ENCODE results near the gene TAX1BP1. TPM values are rescaled to one million over a fixed set of nuclear protein-coding genes. Genes with fewer than 3 reads are reported as not detected.
A peak's percentile ranks its signal among the peaks of the same experiment; 100 is the strongest.

The TAX1BP1 gene
- total RNA-seq, 1 donor: 112 TPM

- Histone ChIP-seq H3K36me3 (ENCODE audit: insufficient read depth, low read length) (no peaks in the 10 kb centered on the region), H3K27ac (ENCODE audit: low read depth, low read length) (no peak overlapping the region), H3K27me3 (ENCODE audit: insufficient read depth, low read length) (no peaks in the 10 kb centered on the region), H3K79me2 (ENCODE audit: insufficient read depth, low read length) (no peaks in the 10 kb centered on the region), H3K4me3 (ENCODE audit: insufficient read depth, low read length) (no peak overlapping the region), H2AFZ (ENCODE audit: low read length) (no peak overlapping the region), H3K4me2 (ENCODE audit: insufficient read depth, low read length) (no peak overlapping the region), H3K4me1 (ENCODE audit: insufficient read depth, low read length) (peaks cover 3% of the 10 kb centered on the region), H4K20me1 (ENCODE audit: insufficient read depth, low read length) (no peaks in the 10 kb centered on the region), H3K9me3 (ENCODE audit: low read depth, low read length) (no peaks in the 10 kb centered on the region)
- TF ChIP-seq, protein P1, sequence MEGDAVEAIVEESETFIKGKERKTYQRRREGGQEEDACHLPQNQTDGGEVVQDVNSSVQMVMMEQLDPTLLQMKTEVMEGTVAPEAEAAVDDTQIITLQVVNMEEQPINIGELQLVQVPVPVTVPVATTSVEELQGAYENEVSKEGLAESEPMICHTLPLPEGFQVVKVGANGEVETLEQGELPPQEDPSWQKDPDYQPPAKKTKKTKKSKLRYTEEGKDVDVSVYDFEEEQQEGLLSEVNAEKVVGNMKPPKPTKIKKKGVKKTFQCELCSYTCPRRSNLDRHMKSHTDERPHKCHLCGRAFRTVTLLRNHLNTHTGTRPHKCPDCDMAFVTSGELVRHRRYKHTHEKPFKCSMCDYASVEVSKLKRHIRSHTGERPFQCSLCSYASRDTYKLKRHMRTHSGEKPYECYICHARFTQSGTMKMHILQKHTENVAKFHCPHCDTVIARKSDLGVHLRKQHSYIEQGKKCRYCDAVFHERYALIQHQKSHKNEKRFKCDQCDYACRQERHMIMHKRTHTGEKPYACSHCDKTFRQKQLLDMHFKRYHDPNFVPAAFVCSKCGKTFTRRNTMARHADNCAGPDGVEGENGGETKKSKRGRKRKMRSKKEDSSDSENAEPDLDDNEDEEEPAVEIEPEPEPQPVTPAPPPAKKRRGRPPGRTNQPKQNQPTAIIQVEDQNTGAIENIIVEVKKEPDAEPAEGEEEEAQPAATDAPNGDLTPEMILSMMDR (IDR thresholded peaks at IDR 0.05; ENCODE audit: extremely low read depth, low read depth, low read length): no peak
- DNase-seq (ENCODE audit: insufficient read length, low spot score, missing footprints): no peak
Observed at GRCh38 chr7:27860800-27861199, 120.8 kb downstream of the TAX1BP1 start.

GRCh38 chr7:27861747-27862146 is 121.8 kb downstream of the TAX1BP1 start:
- H3K4me2 ChIP-seq (ENCODE audit: insufficient read depth, low read length): no peak overlapping the region
- no peaks in the 10 kb centered on the region for H3K79me2 ChIP-seq (ENCODE audit: insufficient read depth, low read length)
- H3K4me3 ChIP-seq (ENCODE audit: insufficient read depth, low read length): no peak overlapping the region
- no peaks in the 10 kb centered on the region for H3K27me3 ChIP-seq (ENCODE audit: insufficient read depth, low read length)
- no peak for DNase-seq (ENCODE audit: insufficient read length, low spot score, missing footprints)
- TF ChIP-seq, protein P1 (IDR thresholded peaks at IDR 0.05; ENCODE audit: extremely low read depth, low read depth, low read length): no peak
- no peaks in the 10 kb centered on the region for H3K9me3 ChIP-seq (ENCODE audit: low read depth, low read length)
- H3K36me3 ChIP-seq (ENCODE audit: insufficient read depth, low read length): no peaks in the 10 kb centered on the region
- H4K20me1 ChIP-seq (ENCODE audit: insufficient read depth, low read length): no peaks in the 10 kb centered on the region
- H3K4me1 ChIP-seq (ENCODE audit: insufficient read depth, low read length): peaks cover 3% of the 10 kb centered on the region
- no peak overlapping the region for H2AFZ ChIP-seq (ENCODE audit: low read length)
- H3K27ac ChIP-seq (ENCODE audit: low read depth, low read length): no peak overlapping the region

GRCh38 chr7:27863880-27864279 is 123.9 kb downstream of the TAX1BP1 start:
- peak; percentile 91 for DNase-seq (ENCODE audit: insufficient read length, low spot score, missing footprints)
- Histone ChIP-seq H3K27ac (ENCODE audit: low read depth, low read length) (peak overlapping the region; percentile 35), H4K20me1 (ENCODE audit: insufficient read depth, low read length) (no peaks in the 10 kb centered on the region), H3K27me3 (ENCODE audit: insufficient read depth, low read length) (no peaks in the 10 kb centered on the region), H3K36me3 (ENCODE audit: insufficient read depth, low read length) (no peaks in the 10 kb centered on the region), H3K4me1 (ENCODE audit: insufficient read depth, low read length) (peaks cover 3% of the 10 kb centered on the region), H3K4me2 (ENCODE audit: insufficient read depth, low read length) (peak overlapping the region; percentile 30), H2AFZ (ENCODE audit: low read length) (no peak overlapping the region), H3K79me2 (ENCODE audit: insufficient read depth, low read length) (no peaks in the 10 kb centered on the region), H3K9me3 (ENCODE audit: low read depth, low read length) (no peaks in the 10 kb centered on the region), H3K4me3 (ENCODE audit: insufficient read depth, low read length) (no peak overlapping the region)
- TF ChIP-seq, protein P1 (IDR thresholded peaks at IDR 0.05; ENCODE audit: extremely low read depth, low read depth, low read length): no peak

DNA sequence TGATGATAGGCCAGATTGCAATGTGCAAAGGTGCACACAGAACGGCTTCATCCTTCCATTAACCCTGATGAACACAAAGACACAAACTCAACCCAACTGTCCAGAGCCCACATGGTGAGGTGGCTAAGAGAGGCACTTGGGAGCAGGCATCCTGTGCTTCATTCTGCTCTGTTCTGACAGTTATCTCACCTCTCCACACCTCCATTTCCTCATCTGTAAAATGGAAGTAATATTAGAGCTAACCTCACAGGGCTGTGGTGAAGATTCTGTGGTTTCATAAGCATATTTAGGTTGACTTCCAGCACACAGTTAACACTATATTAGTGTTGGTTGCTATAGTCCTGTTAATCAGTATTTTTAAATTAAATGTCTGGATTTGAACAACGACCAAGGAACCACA is 126.3 kb downstream of the TAX1BP1 start:
- Histone ChIP-seq H3K27me3 (ENCODE audit: insufficient read depth, low read length) (no peaks in the 10 kb centered on the region), H3K27ac (ENCODE audit: low read depth, low read length) (no peak overlapping the region), H3K79me2 (ENCODE audit: insufficient read depth, low read length) (no peaks in the 10 kb centered on the region), H3K4me2 (ENCODE audit: insufficient read depth, low read length) (no peak overlapping the region), H3K4me1 (ENCODE audit: insufficient read depth, low read length) (peaks cover 3% of the 10 kb centered on the region), H3K9me3 (ENCODE audit: low read depth, low read length) (no peaks in the 10 kb centered on the region), H2AFZ (ENCODE audit: low read length) (no peak overlapping the region), H3K36me3 (ENCODE audit: insufficient read depth, low read length) (no peaks in the 10 kb centered on the region), H3K4me3 (ENCODE audit: insufficient read depth, low read length) (no peak overlapping the region), H4K20me1 (ENCODE audit: insufficient read depth, low read length) (no peaks in the 10 kb centered on the region)
- TF ChIP-seq, protein P1 (IDR thresholded peaks at IDR 0.05; ENCODE audit: extremely low read depth, low read depth, low read length): no peak
- no peak for DNase-seq (ENCODE audit: insufficient read length, low spot score, missing footprints)

Data from osteoblast (primary cell).